HG02588 (cell line): ENCODE data around the gene DCDC2.
"Not testable (repeated sequence)": the region's sequence is repeated elsewhere in the genome, so short reads cannot be mapped to it uniquely, and the experiment has no call there.

Experiments
- ATAC-seq: cut with Tn5 transposase; IDR thresholded peaks from one replicate; pipeline ENCODE4 v1.9.1; 2021; ENCODE audit warnings: mild to moderate bottlenecking, moderate library complexity; ENCODE audit not compliant: unreplicated experiment

The DCDC2 gene

GRCh38 chr6:24357336-24358218, at the start of gene DCDC2:
Gene DCDC2, minus strand, starts transcription at chr6:24358059. Its CDS starts 309 bp downstream, at chr6:24357750.
- no peak for ATAC-seq

- ATAC-seq = no peak
Measured at GRCh38 chr6:24405262-24405661, 47.4 kb upstream of the DCDC2 start.

- no peak for ATAC-seq
Measured at GRCh38 chr6:24403501-24403824, 45.6 kb upstream of the DCDC2 start.

DNA sequence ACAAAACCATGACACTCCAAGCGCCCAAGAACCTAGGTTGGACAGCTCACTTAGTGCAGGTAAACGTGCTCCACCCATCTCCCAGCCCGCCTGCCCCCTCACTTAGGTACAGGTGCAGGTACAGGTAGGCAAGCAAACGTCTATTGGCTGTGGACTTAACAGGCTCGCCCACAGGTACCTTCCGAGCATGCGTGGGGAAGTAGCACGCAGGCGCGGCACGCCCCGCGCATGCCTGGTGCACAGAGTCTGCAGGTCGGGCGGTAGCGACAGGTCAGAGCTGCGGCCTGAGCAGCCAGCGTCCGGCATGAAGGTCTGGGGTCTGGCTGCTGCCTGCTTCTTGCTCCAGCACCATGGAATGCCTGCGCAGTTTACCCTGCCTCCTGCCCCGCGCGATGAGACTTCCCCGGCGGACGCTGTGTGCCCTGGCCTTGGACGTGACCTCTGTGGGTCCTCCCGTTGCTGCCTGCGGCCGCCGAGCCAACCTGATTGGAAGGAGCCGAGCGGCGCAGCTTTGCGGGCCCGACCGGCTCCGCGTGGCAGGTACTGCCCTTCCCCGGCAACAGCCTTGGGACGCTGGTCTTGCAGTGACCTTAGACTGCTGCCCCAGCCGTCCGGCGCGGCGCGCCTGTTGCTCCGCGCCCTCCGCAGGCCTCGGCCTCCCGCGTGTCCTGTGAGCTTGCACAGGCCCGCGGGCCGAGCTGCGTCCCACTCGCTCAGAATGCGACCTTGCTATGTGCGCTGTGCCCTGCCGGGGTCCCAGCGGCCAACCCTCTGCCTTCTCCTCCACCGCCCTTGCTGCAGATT, 45.0 kb upstream of the DCDC2 start, which contains the start of gene MRS2:
TSS of gene MRS2 (plus strand) at position 240 of the 804 bp plus-strand sequence. CDS start at position 351, 111 bp downstream.
- peak; percentile 95 for ATAC-seq

DNA sequence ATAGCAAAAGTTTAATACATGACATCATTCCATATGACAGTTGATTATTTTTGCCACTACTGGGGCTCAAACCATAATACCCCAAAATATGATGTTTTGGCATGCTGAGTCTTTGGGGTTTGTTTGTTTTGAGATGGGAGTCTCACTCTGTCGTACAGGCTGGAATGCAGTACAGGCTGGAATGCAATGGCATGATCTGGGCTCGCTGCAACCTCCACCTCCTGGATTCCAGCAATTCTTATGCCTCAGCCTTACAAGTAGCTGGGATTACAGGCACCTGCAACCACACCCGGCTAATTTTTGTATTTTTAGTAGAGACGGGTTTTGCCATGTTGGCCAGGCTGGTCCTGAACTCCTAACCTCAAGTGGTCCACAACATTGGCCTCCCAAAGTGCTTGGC, 43.6 kb upstream of the DCDC2 start:
- ATAC-seq = no peak

GRCh38 chr6:24400045-24401039, 42.5 kb upstream of the DCDC2 start:
- not testable (repeated sequence) for ATAC-seq

- no peak for ATAC-seq
Measured at GRCh38 chr6:24397631-24398030, 39.8 kb upstream of the DCDC2 start.

DNA sequence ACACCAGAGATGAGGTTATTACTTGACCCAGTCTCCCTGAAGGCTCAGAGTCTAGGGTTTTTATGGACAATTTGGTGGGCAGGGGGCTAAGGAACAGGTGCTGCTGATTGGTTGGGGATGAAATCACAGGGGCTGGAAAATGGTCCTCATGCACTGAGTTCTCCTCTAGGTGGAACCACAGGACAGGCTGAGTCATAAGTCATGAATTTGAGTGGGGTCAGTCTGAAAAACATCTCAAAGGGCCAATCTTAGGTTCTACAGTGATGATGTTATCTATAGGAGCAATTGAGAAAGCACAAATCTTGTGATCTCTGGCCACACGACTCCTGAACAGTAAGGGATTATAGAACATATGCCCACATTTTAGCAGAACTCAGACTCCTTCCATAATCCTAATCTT, 39.0 kb upstream of the DCDC2 start:
- no peak for ATAC-seq

DNA sequence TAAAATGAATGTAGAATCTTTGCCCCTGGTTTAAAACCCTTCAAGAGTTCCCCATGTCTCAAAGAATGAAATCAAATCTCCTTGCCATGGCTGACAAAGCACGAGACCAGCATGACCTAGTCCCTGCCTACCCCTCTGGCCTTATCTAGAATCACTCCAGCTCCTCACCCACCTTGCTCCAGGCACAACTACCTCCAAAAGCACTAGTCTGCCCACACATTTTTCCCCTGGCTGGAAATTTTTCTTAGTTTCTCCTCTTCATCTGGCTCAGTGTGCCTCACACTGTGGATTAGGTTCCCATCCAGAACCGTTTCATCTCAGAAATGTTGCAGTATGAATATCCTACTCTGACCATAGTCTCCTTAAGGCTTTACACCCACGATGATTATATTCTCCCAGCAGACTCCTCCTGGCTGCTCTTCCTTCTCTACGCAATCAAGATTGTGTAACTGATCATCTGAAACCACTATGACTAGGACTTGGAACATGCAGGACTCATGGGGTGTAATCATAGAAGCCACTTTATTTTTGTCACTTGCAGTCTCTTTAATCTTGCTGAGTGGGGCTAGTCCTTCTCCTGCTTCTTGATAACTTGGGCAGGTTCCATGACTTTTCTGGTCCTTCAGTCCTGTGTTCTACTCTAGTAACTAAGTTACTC, 37.0 kb upstream of the DCDC2 start:
- no peak for ATAC-seq

DNA sequence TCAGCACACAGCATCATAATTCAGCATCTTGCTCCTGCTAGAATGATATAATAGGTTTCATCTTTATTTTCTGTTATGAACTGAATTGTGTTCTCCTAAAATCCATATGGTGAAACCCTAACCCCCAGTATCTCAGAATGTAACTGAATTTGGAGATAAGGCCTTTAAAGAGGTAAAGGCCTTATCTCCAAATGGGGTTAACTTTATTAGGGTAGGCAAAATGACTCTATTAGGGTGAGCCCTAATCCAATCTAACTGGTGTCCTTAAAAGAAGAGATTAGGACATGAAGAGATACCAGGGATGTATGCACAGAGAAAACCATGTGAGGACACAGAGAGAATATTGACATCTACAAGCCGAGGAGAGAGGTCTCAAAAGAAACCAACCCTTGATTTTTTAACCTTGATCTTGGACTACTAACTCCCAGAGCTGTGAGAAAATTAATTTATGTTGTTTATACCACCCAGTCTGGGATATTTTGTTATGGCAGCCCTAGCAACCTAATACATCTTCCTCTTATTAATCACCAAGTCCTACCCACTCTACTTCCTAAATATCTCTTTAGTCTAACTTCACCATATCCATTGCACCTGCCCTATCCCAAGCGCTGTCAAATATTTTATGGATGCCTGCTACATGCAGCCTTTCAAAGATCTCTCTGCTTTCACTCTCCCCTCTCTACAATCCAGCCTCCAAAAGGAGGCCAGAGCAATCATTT, 36.4 kb upstream of the DCDC2 start:
- ATAC-seq = no peak

- ATAC-seq = peak; percentile 83
Measured at GRCh38 chr6:24391756-24392405, 34.0 kb upstream of the DCDC2 start.

GRCh38 chr6:24391208-24391607, 33.3 kb upstream of the DCDC2 start:
- ATAC-seq = no peak

DNA sequence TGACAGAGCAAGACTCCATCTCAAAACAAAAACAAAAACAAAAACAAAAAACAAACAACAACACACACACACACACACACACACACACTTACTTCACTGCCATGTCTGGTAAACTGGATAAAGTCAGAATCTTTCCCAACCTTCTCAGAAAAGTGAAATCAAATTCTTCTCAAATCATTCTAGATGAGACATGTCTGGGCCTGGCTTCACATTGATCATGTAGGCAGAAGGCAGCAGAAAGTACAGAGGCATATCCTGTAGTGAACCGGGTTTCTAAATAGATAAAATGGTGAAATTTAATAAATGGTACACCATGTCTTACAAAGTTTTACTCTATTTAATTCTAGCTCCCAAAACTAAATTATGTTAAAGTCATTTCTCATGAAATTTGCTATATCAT, 30.0 kb upstream of the DCDC2 start:
- ATAC-seq = no peak

GRCh38 chr6:24385536-24386269, 27.8 kb upstream of the DCDC2 start:
- ATAC-seq = no peak

DNA sequence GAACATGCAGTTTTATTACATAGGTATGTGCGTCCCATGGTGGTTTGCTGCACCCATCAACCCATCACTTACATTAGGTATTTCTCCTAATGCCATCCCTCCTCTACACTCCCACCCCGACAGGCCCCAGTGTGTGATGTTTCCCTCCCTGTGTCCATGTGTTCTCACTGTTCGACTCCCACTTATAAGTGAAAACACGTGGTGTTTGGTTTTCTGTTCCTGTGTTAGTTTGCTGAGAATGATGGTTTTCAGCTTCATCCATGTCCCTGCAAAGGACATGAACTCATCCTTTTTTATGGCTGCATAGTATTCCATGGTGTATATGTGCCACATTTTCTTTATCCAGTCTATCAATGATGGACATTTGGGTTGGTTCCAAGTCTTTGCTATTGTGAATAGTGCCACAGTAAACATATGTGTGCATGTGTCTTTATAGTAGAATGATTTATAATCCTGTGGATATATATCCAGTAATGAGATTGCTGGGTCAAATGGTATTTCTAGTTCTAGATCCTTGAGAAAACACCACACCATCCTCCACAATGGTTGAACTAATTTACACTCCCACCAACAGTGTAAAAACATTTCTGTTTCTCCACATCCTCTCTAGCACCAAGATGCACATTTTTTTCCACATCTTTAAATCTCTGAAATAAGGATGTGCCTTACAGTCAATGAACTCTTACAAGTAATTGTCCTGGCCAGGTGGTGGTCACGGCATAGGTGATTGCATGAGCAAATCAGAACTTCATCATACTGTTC, 26.7 kb upstream of the DCDC2 start:
- ATAC-seq = not testable (repeated sequence)

- not testable (repeated sequence) for ATAC-seq
Measured at GRCh38 chr6:24382891-24383494, 25.1 kb upstream of the DCDC2 start.

GRCh38 chr6:24382220-24382540, 24.3 kb upstream of the DCDC2 start:
- no peak for ATAC-seq
